WTC11 (cell line): ENCODE results near the gene DISP2. TPM values are rescaled to one million over a fixed set of nuclear protein-coding genes. Genes with fewer than 3 reads are reported as not detected.

Experiments
- ATAC-seq: fragments of 200-7000 bp; cut with Tn5 transposase; 2 replicates; pipeline ENCODE4 v1.10.0; 2021; ENCODE audit warnings: mild to moderate bottlenecking, moderate library complexity
- CTCF ChIA-PET: fragments of 300-600 bp; sonication (Branson Sonifier 250); formaldehyde crosslinking; loops from one replicate; lab custom pipeline; 2021; ENCODE audit warnings: antibody characterized with exemption; lab: Charles Lee
- POLR2A ChIA-PET: fragments of 350-600 bp; sonication (Branson Sonifier 250); formaldehyde crosslinking; loops from one replicate; lab custom pipeline; 2021; ENCODE audit warnings: antibody characterized with exemption; lab: Charles Lee
- DNase-seq: peaks from one replicate; pipeline ENCODE4 v3.0.0; 2021; ENCODE audit warnings: low spot score
- H3K27ac Mint-ChIP-seq: 2 replicates; pipeline ENCODE4 v1.8.0; 2021; ENCODE audit warnings: mixed read lengths
- H3K27me3 Mint-ChIP-seq: 2 replicates; pipeline ENCODE4 v1.8.0; 2021; ENCODE audit warnings: low read depth, mild to moderate bottlenecking, moderate library complexity, mixed read lengths
- H3K36me3 Mint-ChIP-seq: 2 replicates; pipeline ENCODE4 v1.8.0; 2021; ENCODE audit warnings: mixed read lengths
- H3K4me1 Mint-ChIP-seq: 2 replicates; pipeline ENCODE4 v1.8.0; 2022; ENCODE audit warnings: mixed read lengths
- H3K4me3 Mint-ChIP-seq: 2 replicates; pipeline ENCODE4 v1.8.0; 2021; ENCODE audit warnings: mild to moderate bottlenecking, moderate library complexity, mixed read lengths
- H3K9me3 Mint-ChIP-seq: 2 replicates; pipeline ENCODE4 v1.8.0; 2021; ENCODE audit warnings: mixed read lengths
- ESRRA ChIP-seq: sonication (generic); formaldehyde crosslinking; IDR thresholded peaks from 2 replicates; pipeline ENCODE4 v1.8.1; 2022; ENCODE audit warnings: mild to moderate bottlenecking, missing genetic modification reagents, borderline replicate concordance
- SMAD4 ChIP-seq: sonication (generic); formaldehyde crosslinking; IDR thresholded peaks from 2 replicates; pipeline ENCODE4 v1.8.0; 2022; ENCODE audit warnings: mild to moderate bottlenecking, missing genetic modification reagents
- total RNA-seq: library from RNA; stranded (reverse); gene quantifications from 3 replicates; pipeline ENCODE4 v1.2.3, GENCODE V29; 2021
- TF ChIP-seq, protein P1 (sequence below): fragments of 250-450 bp; sonication (Bioruptor Pico); IDR thresholded peaks from 2 replicates; pipeline ENCODE4 v1.8.0; 2021; ENCODE audit warnings: mild to moderate bottlenecking
- TF ChIP-seq, protein P2 (sequence below): sonication (generic); formaldehyde crosslinking; IDR thresholded peaks from 2 replicates; pipeline ENCODE4 v1.8.0; 2023; ENCODE audit warnings: missing genetic modification reagents, mild to moderate bottlenecking, borderline replicate concordance
- TF ChIP-seq, protein P3 (sequence below): sonication (generic); formaldehyde crosslinking; IDR thresholded peaks from 2 replicates; pipeline ENCODE4 v1.8.1; 2022; ENCODE audit warnings: mild to moderate bottlenecking, moderate library complexity, missing genetic modification reagents
- TF ChIP-seq, protein P4 (sequence below): sonication (generic); formaldehyde crosslinking; IDR thresholded peaks from 2 replicates; pipeline ENCODE4 v1.8.0; 2022; ENCODE audit warnings: missing genetic modification reagents
- TF ChIP-seq, protein P5 (sequence below): sonication (generic); formaldehyde crosslinking; conservative IDR thresholded peaks from 2 replicates; pipeline ENCODE4 v1.8.1; 2022; ENCODE audit warnings: mild to moderate bottlenecking, missing genetic modification reagents
- TF ChIP-seq, protein P6 (sequence below): fragments of 250-450 bp; sonication (Bioruptor Pico); IDR thresholded peaks from 2 replicates; pipeline ENCODE4 v1.9.0; 2021; ENCODE audit warnings: mild to moderate bottlenecking, borderline replicate concordance
- TF ChIP-seq, protein P7 (sequence below): sonication (generic); formaldehyde crosslinking; IDR thresholded peaks from 2 replicates; pipeline ENCODE4 v1.8.1; 2023; ENCODE audit warnings: mild to moderate bottlenecking, moderate library complexity, missing genetic modification reagents

Gene DISP2
- total RNA-seq, 1 experiment from 2014 or later, result 3.5 TPM

DNA sequence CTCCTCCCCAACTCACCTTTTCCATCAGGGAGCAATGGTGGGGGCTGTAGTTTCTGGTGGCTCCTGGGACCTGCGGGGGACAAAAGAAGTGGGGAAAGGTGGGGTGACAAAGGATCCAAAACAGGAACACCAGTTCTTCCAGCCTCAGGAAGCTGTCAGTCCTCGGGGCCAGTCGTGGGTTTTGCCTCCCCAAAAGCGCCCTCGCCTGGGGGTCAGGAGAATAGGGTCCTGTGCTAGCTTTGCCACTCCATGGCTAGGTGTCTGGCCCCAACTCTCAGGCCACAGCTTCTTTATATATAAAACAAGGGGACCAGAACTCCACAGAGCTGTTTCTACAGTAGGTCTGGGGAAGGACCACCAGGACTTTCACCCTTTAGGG, 21.3 kb upstream of the DISP2 start:
- Mint-ChIP-seq H3K27me3 (peaks cover 5% of the 10 kb centered on the region), H3K4me3 (no peak overlapping the region), H3K36me3 (no peaks in the 10 kb centered on the region), H3K9me3 (no peaks in the 10 kb centered on the region), H3K4me1 (peaks cover 42% of the 10 kb centered on the region), H3K27ac (no peak overlapping the region)
- TF ChIP-seq, protein P1, sequence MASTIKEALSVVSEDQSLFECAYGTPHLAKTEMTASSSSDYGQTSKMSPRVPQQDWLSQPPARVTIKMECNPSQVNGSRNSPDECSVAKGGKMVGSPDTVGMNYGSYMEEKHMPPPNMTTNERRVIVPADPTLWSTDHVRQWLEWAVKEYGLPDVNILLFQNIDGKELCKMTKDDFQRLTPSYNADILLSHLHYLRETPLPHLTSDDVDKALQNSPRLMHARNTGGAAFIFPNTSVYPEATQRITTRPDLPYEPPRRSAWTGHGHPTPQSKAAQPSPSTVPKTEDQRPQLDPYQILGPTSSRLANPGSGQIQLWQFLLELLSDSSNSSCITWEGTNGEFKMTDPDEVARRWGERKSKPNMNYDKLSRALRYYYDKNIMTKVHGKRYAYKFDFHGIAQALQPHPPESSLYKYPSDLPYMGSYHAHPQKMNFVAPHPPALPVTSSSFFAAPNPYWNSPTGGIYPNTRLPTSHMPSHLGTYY (CRISPR knock-in tag), result no peak
- TF ChIP-seq, protein P2, sequence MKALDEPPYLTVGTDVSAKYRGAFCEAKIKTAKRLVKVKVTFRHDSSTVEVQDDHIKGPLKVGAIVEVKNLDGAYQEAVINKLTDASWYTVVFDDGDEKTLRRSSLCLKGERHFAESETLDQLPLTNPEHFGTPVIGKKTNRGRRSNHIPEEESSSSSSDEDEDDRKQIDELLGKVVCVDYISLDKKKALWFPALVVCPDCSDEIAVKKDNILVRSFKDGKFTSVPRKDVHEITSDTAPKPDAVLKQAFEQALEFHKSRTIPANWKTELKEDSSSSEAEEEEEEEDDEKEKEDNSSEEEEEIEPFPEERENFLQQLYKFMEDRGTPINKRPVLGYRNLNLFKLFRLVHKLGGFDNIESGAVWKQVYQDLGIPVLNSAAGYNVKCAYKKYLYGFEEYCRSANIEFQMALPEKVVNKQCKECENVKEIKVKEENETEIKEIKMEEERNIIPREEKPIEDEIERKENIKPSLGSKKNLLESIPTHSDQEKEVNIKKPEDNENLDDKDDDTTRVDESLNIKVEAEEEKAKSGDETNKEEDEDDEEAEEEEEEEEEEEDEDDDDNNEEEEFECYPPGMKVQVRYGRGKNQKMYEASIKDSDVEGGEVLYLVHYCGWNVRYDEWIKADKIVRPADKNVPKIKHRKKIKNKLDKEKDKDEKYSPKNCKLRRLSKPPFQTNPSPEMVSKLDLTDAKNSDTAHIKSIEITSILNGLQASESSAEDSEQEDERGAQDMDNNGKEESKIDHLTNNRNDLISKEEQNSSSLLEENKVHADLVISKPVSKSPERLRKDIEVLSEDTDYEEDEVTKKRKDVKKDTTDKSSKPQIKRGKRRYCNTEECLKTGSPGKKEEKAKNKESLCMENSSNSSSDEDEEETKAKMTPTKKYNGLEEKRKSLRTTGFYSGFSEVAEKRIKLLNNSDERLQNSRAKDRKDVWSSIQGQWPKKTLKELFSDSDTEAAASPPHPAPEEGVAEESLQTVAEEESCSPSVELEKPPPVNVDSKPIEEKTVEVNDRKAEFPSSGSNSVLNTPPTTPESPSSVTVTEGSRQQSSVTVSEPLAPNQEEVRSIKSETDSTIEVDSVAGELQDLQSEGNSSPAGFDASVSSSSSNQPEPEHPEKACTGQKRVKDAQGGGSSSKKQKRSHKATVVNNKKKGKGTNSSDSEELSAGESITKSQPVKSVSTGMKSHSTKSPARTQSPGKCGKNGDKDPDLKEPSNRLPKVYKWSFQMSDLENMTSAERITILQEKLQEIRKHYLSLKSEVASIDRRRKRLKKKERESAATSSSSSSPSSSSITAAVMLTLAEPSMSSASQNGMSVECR (CRISPR knock-in tag), result no peak
- TF ChIP-seq, protein P3, sequence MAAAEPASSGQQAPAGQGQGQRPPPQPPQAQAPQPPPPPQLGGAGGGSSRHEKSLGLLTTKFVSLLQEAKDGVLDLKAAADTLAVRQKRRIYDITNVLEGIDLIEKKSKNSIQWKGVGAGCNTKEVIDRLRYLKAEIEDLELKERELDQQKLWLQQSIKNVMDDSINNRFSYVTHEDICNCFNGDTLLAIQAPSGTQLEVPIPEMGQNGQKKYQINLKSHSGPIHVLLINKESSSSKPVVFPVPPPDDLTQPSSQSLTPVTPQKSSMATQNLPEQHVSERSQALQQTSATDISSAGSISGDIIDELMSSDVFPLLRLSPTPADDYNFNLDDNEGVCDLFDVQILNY (CRISPR knock-in tag), result no peak
- TF ChIP-seq, protein P4, sequence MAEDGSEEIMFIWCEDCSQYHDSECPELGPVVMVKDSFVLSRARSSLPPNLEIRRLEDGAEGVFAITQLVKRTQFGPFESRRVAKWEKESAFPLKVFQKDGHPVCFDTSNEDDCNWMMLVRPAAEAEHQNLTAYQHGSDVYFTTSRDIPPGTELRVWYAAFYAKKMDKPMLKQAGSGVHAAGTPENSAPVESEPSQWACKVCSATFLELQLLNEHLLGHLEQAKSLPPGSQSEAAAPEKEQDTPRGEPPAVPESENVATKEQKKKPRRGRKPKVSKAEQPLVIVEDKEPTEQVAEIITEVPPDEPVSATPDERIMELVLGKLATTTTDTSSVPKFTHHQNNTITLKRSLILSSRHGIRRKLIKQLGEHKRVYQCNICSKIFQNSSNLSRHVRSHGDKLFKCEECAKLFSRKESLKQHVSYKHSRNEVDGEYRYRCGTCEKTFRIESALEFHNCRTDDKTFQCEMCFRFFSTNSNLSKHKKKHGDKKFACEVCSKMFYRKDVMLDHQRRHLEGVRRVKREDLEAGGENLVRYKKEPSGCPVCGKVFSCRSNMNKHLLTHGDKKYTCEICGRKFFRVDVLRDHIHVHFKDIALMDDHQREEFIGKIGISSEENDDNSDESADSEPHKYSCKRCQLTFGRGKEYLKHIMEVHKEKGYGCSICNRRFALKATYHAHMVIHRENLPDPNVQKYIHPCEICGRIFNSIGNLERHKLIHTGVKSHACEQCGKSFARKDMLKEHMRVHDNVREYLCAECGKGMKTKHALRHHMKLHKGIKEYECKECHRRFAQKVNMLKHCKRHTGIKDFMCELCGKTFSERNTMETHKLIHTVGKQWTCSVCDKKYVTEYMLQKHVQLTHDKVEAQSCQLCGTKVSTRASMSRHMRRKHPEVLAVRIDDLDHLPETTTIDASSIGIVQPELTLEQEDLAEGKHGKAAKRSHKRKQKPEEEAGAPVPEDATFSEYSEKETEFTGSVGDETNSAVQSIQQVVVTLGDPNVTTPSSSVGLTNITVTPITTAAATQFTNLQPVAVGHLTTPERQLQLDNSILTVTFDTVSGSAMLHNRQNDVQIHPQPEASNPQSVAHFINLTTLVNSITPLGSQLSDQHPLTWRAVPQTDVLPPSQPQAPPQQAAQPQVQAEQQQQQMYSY, result no peak
- TF ChIP-seq ESRRA (CRISPR knock-in tag) (no peak), SMAD4 (CRISPR knock-in tag) (no peak)
- TF ChIP-seq, protein P5, sequence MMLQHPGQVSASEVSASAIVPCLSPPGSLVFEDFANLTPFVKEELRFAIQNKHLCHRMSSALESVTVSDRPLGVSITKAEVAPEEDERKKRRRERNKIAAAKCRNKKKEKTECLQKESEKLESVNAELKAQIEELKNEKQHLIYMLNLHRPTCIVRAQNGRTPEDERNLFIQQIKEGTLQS (CRISPR knock-in tag), result no peak
- TF ChIP-seq, protein P6, sequence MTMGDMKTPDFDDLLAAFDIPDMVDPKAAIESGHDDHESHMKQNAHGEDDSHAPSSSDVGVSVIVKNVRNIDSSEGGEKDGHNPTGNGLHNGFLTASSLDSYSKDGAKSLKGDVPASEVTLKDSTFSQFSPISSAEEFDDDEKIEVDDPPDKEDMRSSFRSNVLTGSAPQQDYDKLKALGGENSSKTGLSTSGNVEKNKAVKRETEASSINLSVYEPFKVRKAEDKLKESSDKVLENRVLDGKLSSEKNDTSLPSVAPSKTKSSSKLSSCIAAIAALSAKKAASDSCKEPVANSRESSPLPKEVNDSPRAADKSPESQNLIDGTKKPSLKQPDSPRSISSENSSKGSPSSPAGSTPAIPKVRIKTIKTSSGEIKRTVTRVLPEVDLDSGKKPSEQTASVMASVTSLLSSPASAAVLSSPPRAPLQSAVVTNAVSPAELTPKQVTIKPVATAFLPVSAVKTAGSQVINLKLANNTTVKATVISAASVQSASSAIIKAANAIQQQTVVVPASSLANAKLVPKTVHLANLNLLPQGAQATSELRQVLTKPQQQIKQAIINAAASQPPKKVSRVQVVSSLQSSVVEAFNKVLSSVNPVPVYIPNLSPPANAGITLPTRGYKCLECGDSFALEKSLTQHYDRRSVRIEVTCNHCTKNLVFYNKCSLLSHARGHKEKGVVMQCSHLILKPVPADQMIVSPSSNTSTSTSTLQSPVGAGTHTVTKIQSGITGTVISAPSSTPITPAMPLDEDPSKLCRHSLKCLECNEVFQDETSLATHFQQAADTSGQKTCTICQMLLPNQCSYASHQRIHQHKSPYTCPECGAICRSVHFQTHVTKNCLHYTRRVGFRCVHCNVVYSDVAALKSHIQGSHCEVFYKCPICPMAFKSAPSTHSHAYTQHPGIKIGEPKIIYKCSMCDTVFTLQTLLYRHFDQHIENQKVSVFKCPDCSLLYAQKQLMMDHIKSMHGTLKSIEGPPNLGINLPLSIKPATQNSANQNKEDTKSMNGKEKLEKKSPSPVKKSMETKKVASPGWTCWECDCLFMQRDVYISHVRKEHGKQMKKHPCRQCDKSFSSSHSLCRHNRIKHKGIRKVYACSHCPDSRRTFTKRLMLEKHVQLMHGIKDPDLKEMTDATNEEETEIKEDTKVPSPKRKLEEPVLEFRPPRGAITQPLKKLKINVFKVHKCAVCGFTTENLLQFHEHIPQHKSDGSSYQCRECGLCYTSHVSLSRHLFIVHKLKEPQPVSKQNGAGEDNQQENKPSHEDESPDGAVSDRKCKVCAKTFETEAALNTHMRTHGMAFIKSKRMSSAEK, result no peak
- TF ChIP-seq, protein P7, sequence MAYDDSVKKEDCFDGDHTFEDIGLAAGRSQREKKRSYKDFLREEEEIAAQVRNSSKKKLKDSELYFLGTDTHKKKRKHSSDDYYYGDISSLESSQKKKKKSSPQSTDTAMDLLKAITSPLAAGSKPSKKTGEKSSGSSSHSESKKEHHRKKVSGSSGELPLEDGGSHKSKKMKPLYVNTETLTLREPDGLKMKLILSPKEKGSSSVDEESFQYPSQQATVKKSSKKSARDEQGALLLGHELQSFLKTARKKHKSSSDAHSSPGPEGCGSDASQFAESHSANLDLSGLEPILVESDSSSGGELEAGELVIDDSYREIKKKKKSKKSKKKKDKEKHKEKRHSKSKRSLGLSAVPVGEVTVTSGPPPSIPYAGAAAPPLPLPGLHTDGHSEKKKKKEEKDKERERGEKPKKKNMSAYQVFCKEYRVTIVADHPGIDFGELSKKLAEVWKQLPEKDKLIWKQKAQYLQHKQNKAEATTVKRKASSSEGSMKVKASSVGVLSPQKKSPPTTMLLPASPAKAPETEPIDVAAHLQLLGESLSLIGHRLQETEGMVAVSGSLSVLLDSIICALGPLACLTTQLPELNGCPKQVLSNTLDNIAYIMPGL (CRISPR knock-in tag), result no peak
- ChIA-PET POLR2A (interaction anchor here (1.6 to 2.8 kb wide), 2 partner anchors 8 to 14 kb away, joined by 6 to 10 read pairs; partner anchors contain the start of gene INAFM2), CTCF (interaction anchor here (0.6 to 9.6 kb wide), 42 partner anchors 8 to 557 kb away, joined by 3 to 264 read pairs (median 11); partner anchors contain the start of genes BAHD1, DISP2, INAFM2 and IVD)
- DNase-seq (peak; percentile 69), ATAC-seq (peak; percentile 29)
